Gastroesophageal sphincter (tissue), 4 donors: ENCODE results near the gene RAET1L. TPM values are rescaled to one million over a fixed set of nuclear protein-coding genes. Genes with fewer than 3 reads are reported as not detected.

Experiments used
- ATAC-seq: fragments of 150-250 bp; one replicate; pipeline ENCODE4 v1.9.1; 2016; ENCODE audit warnings: mild to moderate bottlenecking, moderate library complexity
- H3K27ac ChIP-seq, 4 donors: fragments of 200-600 bp; sonication (generic) in 3 of 4; 1 replicate in 3 of 4; 2 replicates in 1 of 4; pipeline ENCODE4 v1.5.1; 2016 to 2019
- H3K27me3 ChIP-seq: fragments of 200-600 bp; sonication (generic); one replicate; pipeline ENCODE4 v1.5.1; 2019
- H3K36me3 ChIP-seq, 2 donors: fragments of 200-600 bp; sonication (generic); one replicate each; pipeline ENCODE4 v1.5.1; 2019; ENCODE audit warnings: control low read depth in 1 of 2
- H3K4me1 ChIP-seq, 3 donors: fragments of 200-600 bp; sonication (generic); 1 replicate in 2 of 3; 2 replicates in 1 of 3; pipeline ENCODE4 v1.5.1; 2016 to 2019; ENCODE audit warnings: control low read depth in 2 of 3
- H3K4me3 ChIP-seq, 2 donors: fragments of 200-600 bp; sonication (generic); one replicate each; pipeline ENCODE4 v1.5.1; 2019; ENCODE audit warnings: mild to moderate bottlenecking in 1 of 2, moderate library complexity in 1 of 2
- H3K9me3 ChIP-seq, 3 donors: fragments of 200-600 bp; sonication (generic); one replicate each; pipeline ENCODE4 v1.5.1; 2017 to 2019; ENCODE audit warnings: control low read depth in 2 of 3
- EP300 ChIP-seq: sonication (generic); formaldehyde crosslinking; IDR thresholded peaks from one replicate; pipeline ENCODE4 v1.6.1; 2017; ENCODE audit warnings: antibody characterized with exemption, mild to moderate bottlenecking
- POLR2A ChIP-seq, 2 donors: fragments of 450-650 bp; IDR thresholded peaks; one replicate each; pipeline ENCODE4 v1.6.1; 2017; ENCODE audit warnings: antibody characterized with exemption in 2 of 2, mild to moderate bottlenecking in 2 of 2, moderate library complexity in 1 of 2
- POLR2AphosphoS5 ChIP-seq: sonication (generic); formaldehyde crosslinking; IDR thresholded peaks from one replicate; pipeline ENCODE4 v1.6.1; 2017; ENCODE audit warnings: antibody characterized with exemption
- WGBS, 2 donors: methylation state at CpG; one replicate each; pipeline ENCODE4 v1.1.5; 2018; ENCODE audit warnings: low coverage in 1 of 2; 5-methylcytosine and 5-hydroxymethylcytosine counted together
- total RNA-seq, 4 donors: library from RNA; depleted of rRNA; stranded (reverse); fragments of >200 nt; gene quantifications; one replicate each; pipeline ENCODE4 v1.1.0, GENCODE V29; 2016
- TF ChIP-seq, protein P1 (sequence below), 4 experiments: fragments of 200-600 bp in 2 of 4; fragments of 450-650 bp in 2 of 4; sonication (generic) in 1 of 4; IDR thresholded peaks; one replicate each; pipeline ENCODE4 v1.5.1; 2017 to 2019; ENCODE audit warnings: antibody characterized with exemption in 4 of 4, mild to moderate bottlenecking in 2 of 4, moderate library complexity in 2 of 4

The RAET1L gene
- total RNA-seq, 4 donors from 2014 or later: 0.23 to 0.62 TPM; not detected in 2

DNA sequence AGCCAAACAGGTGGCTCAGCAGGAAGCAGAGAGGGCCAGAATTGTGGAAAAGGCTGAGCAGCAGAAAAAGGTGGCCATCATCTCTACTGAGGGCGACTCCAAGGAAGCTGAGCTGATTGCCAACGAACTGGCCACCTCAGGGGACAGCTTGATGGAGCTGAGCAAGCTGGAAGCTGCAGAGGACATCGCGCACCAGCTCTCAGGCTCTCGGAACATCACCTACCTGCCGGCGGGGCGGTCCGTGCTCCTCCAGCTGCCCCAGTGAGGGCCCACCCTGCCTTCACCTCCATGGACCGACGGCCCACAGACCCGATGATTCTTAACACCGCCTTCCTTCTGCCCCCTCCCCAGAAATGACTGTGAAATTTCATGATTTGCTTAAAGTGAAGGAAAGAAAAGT, 17.8 kb upstream of the RAET1L start:
- Histone ChIP-seq H3K27ac (no peak overlapping the region), H3K27me3 (peaks cover 66% of the 10 kb centered on the region), H3K36me3 (no peaks in the 10 kb centered on the region), H3K4me3 (no peak overlapping the region), H3K4me1 (peaks cover 0 to 4% (median 0%) of the 10 kb centered on the region in 3 donors), H3K9me3 (no peaks in the 10 kb centered on the region)
- 100% methylated on average over 3 of the region's 13 CpGs; no CpG with 5 or more reads in 1 of the 2 donors for WGBS, 2 donors
- no peak for ATAC-seq
- TF ChIP-seq POLR2AphosphoS5 (no peak), EP300 (no peak), POLR2A (IDR thresholded peaks at IDR 0.05) (no peak)
- TF ChIP-seq, protein P1, sequence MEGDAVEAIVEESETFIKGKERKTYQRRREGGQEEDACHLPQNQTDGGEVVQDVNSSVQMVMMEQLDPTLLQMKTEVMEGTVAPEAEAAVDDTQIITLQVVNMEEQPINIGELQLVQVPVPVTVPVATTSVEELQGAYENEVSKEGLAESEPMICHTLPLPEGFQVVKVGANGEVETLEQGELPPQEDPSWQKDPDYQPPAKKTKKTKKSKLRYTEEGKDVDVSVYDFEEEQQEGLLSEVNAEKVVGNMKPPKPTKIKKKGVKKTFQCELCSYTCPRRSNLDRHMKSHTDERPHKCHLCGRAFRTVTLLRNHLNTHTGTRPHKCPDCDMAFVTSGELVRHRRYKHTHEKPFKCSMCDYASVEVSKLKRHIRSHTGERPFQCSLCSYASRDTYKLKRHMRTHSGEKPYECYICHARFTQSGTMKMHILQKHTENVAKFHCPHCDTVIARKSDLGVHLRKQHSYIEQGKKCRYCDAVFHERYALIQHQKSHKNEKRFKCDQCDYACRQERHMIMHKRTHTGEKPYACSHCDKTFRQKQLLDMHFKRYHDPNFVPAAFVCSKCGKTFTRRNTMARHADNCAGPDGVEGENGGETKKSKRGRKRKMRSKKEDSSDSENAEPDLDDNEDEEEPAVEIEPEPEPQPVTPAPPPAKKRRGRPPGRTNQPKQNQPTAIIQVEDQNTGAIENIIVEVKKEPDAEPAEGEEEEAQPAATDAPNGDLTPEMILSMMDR (IDR thresholded peaks at IDR 0.05): no peak

DNA sequence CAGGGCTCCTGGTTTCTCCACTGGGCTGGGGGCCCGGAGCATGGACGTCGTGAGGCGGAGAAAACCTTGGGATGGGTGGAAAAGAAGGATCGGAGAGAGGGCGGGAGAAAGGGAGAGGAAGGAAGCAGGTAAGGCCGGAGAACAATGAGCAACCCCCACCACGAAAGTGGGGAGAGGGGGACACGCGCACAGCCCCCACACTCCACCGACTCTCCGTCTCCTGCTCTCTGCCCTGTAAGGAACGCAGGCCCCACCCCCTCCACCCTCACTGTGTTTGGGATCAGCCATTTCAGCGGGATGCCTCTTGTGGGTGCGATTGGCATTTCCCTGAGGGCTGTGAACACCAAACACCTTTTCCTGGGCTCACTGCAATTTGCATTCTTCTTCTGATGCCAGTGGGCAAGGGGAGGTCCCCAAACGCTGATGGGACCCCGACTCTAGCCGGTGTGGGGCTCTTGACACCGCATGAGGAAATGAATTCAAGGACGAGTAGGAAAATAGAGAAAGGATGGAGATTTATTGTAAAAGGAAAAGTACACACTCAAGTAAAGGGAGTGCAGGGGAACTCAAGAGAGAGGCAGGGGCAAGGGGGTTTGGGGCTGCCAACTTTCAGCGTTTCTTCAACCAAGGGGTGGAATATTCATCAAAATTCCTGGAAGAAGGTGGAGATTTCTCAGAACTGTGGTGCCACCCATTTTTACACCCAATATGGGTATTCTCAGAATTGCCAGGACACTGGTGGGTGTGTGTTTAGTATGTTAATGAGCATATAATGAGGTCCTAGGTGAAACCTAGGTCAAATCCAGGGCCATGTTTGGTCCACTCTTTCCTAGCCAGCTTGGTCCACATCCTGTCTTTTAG, 13.1 kb upstream of the RAET1L start:
- TF ChIP-seq POLR2AphosphoS5: no peak
- TF ChIP-seq EP300: no peak
- no peak for TF ChIP-seq POLR2A (IDR thresholded peaks at IDR 0.05)
- TF ChIP-seq, protein P1 (IDR thresholded peaks at IDR 0.05): no peak
- Histone ChIP-seq H3K27ac (no peak overlapping the region), H3K27me3 (peaks cover 87% of the 10 kb centered on the region), H3K4me3 (peak overlapping the region in 1 of 2 donors; percentile 35), H3K4me1 (peaks cover 0 to 15% (median 5%) of the 10 kb centered on the region in 3 donors), H3K36me3 (no peaks in the 10 kb centered on the region), H3K9me3 (no peaks in the 10 kb centered on the region)
- WGBS, 2 donors: 2 to 6% methylated on average over 5 to 12 of the region's 21 CpGs
- no peak for ATAC-seq

DNA sequence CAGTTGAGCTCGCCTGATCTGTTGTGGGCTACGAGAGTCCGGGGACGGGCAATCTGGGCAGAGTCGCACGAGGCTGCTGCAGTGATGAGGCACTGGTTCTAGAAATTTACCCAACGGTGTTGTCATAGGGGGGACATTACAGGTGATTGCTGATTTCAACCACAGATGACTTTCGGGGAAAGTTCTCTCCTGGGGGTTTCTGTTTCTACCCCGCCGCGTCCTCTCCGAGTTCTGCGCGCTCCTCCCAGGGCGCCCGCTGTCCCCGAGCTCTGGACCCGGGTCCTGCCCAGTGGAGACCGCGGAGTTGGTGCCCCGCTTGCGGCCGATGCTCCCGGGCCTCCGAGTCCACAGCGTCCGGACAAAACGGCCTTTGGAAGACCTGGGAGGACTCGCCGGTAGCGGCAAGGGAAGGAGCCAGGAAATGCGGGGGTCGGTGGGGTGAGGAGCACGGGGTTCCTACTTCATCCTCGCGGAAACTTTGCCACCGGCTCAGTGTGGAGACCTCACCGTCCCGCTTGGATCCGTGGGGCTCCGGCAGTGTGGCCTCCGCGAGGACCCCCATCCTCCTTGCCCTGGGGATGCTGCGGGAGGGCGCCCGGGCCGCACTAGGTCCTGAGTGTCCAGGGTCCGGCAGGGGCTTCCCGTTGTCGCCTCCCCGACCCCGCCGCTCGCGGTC, 12.3 kb upstream of the RAET1L start:
- H3K9me3 ChIP-seq: no peaks in the 10 kb centered on the region
- H3K27ac ChIP-seq: no peak overlapping the region
- TF ChIP-seq POLR2A (IDR thresholded peaks at IDR 0.05) (no peak), POLR2AphosphoS5 (no peak), EP300 (no peak)
- TF ChIP-seq, protein P1 (IDR thresholded peaks at IDR 0.05): no peak
- 10 to 20% methylated on average over 2 of the region's 55 CpGs for WGBS, 2 donors
- H3K27me3 ChIP-seq: peaks cover 80% of the 10 kb centered on the region
- ATAC-seq: peak; percentile 20
- H3K4me1 ChIP-seq: peaks cover 0 to 15% (median 5%) of the 10 kb centered on the region in 3 donors
- H3K36me3 ChIP-seq: no peaks in the 10 kb centered on the region
- H3K4me3 ChIP-seq: peak overlapping the region in 1 of 2 donors; percentile 35

DNA sequence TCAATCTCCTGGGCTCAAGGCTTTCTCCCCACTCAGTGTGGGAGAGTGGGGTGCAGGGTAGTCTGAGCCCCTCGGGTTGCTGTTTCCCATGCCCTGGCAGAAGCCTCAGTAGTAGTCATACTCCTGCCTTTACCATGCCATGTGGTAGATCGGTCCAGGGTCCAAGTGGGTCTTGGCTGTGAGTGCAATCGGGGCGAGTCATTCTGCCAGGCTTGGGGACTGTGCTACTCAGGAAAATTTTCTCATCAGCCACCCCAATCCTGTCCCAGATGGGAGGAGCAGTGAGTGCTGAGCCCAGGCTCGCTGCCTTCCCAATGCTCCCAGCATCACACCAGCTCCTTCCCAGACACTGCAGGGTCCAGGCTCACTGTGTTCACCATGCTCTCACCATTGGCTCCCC, 10.7 kb upstream of the RAET1L start:
- no peak for TF ChIP-seq POLR2A (IDR thresholded peaks at IDR 0.05)
- no peak for TF ChIP-seq POLR2AphosphoS5
- TF ChIP-seq, protein P1 (IDR thresholded peaks at IDR 0.05): no peak
- no peak for TF ChIP-seq EP300

More for the DNA sequence above, 10.7 kb upstream of the RAET1L start:
- H3K9me3 ChIP-seq: no peaks in the 10 kb centered on the region
- ATAC-seq: no peak
- peaks cover 0 to 15% (median 5%) of the 10 kb centered on the region in 3 donors for H3K4me1 ChIP-seq
- H3K27me3 ChIP-seq: peaks cover 64% of the 10 kb centered on the region
- 17 to 50% methylated on average over 1 to 2 of the region's 5 CpGs for WGBS, 2 donors
- H3K27ac ChIP-seq: no peak overlapping the region
- H3K4me3 ChIP-seq: no peak overlapping the region
- H3K36me3 ChIP-seq: no peaks in the 10 kb centered on the region
